ENCODE measurements around the gene POLK.
"Not testable (repeated sequence)": the region's sequence is repeated elsewhere in the genome, so short reads cannot be mapped to it uniquely, and the experiment has no call there.

POLK gene

GRCh38 chr5:75510836-75511434 is 756 bp upstream of the POLK start:
- DNase-seq, result no peak

DNA sequence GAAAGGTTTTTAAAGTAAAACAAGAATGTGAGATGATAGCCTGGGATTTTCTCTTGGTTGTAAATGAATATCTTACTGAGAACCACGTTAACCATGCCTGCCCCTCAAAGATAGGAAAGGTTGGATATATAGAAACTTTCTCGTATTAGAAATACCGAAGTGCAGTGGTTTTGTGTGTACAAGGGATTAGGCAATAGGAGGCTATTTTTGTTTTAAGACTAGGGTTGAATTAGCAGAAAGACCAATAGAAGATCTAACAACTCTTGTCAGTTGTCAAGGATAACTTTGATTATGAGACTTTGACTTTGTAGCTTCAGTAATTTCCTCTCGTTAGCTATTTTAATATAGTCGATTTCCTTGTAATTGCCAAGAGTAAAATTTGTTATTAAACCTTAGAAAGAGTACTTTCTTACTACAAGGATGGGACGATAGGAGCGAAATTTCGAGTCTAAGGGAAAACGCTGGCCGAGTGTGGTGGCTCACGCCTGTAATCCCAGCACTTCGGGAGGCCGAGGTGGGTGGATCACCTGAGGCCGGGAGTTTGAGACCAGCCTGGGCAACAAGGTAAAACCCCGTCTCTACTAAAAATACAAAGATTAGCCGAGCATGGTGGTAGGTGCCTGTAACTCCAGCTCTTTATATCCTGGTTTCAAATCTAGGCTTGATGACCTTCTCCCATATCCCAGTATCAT is 838 bp downstream of the POLK start:
- DNase-seq, result no peak

DNA sequence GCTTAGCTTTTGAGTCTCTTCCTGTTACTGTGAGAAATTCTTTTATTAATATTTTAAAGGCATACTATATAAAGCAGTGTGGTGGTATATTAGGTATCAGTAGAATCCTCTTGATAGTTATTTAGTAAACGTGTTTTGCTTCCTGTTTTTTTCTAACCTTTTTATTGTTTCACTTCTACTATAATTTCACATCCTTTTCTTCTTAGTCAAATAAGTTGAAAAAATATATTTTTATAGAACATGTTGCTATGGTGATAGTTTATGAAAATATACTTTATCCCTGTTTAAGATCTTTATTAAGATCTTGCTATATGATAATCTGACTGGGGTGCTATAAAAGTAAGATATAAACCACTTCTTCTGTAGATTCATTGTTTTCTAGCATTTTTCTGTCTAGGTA is 2.1 kb downstream of the POLK start:
- no peak for DNase-seq

GRCh38 chr5:75514323-75514722 is 2.6 kb downstream of the POLK start:
- DNase-seq, result no peak

GRCh38 chr5:75519761-75520160 is 8.1 kb downstream of the POLK start:
- DNase-seq, result no peak

GRCh38 chr5:75521195-75521594 is 9.5 kb downstream of the POLK start:
- DNase-seq, result no peak

GRCh38 chr5:75522025-75522424 is 10.3 kb downstream of the POLK start:
- no peak for DNase-seq

GRCh38 chr5:75522542-75522941 is 10.9 kb downstream of the POLK start:
- DNase-seq, result no peak

DNA sequence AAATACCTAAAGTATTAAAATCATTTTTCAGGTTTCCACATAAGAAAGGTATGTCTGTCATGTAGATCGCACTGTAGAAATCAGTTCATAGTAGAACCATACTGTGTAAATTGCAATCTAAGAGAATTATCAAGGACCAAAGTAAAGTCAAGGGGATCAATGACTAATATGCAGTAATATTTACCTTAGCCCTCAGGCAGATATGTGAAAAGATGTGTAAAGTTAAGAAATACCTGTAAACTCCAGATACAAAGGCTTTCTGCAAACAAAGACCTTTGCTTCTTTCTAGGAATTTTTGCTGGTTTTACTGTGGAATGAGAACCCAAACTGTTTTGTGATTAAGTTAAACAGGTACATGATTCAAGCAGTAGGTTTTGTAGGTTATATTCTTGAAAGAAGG is 11.6 kb downstream of the POLK start:
- DNase-seq, result no peak

GRCh38 chr5:75524071-75524470 is 12.4 kb downstream of the POLK start:
- DNase-seq, result no peak

- no peak for DNase-seq
Measured at GRCh38 chr5:75524591-75524990, 12.9 kb downstream of the POLK start.

DNA sequence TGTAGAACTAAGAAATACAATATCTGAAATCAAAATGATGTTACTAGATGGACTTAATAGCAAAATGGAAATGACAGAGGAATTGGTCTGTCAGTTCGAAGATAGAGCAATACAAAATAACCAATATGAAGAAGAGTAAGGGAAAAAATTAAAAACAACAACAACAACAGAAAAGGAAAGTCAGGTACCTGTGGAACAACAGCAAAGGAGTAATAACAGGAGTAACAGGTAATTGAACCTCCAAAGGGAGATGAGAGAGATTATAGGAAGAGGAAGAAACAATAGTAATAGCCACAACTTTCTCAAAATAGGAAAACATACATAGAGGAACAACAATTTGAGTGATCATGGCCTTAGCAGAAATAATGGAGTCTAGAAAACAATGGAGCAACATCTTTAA is 13.7 kb downstream of the POLK start:
- no peak for DNase-seq

GRCh38 chr5:75526070-75526469 is 14.4 kb downstream of the POLK start:
- DNase-seq, result no peak

GRCh38 chr5:75529185-75529584 is 17.5 kb downstream of the POLK start:
- no peak for DNase-seq

DNA sequence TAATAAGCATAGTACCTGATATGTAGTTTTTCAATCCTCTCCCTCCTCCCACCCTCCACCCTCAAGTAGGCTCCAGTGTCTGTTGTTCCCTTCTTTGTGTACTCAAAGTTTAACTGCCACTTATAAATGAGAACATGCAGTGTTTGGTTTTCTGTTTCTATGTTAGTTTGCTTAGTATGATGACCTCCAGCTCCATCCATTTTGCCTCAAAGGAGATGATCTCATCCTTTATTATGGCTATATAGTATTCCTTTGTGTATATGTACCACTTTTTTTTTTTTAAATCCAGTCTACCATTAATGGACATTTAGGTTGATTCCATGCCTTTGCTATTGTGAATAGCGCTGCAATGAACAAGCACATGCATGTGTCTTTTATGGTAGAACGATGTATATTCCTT is 20.5 kb downstream of the POLK start:
- DNase-seq, result no peak

- DNase-seq, result not testable (repeated sequence)
Measured at GRCh38 chr5:75533716-75534115, 22.0 kb downstream of the POLK start.

DNA sequence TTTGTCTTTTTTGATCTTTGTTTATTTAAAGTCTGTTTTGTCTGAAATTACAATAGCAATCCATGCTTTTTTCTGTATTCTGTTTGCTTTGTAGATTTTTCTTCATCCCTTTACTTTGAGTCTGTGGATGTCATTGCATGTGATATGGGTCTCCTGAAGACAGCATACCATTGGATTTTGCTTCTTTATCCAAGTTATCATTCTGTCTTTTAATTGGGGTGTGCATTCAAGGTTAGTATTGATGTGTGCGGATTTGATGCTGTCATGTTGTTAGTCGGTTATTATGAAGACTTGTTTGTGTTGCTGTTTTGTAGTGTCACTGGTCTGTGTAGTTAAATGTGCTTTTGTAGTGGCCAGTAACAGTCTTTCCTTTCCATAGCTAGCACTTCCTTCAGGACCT is 23.0 kb downstream of the POLK start:
- DNase-seq, result no peak

- no peak for DNase-seq
Measured at GRCh38 chr5:75536147-75536546, 24.5 kb downstream of the POLK start.

GRCh38 chr5:75536694-75537360 is 25.1 kb downstream of the POLK start:
- DNase-seq, result no peak

- no peak for DNase-seq
Measured at GRCh38 chr5:75538211-75538610, 26.5 kb downstream of the POLK start.

- DNase-seq, result no peak
Measured at GRCh38 chr5:75545131-75545530, 33.4 kb downstream of the POLK start.

- DNase-seq, result no peak
Measured at GRCh38 chr5:75546830-75547229, 35.1 kb downstream of the POLK start.

DNA sequence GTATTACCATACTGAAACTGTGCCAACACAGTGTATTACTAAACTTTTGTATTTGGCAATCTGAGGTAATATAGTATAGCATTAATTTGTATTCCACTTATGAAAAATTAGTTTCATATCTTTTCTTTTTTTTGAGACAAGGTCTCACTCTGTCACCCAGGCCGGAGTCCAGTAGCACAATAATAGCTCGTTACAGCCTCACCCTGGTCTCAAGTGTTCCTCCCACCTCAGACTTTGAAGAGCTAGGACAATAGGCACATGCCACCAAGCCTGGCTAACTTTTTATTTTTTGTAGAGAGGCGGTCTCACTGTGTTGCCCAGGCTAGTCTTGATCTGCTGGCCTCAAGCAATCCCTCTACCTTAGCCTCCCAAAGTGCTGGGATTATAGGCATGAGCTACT is 36.1 kb downstream of the POLK start:
- no peak for DNase-seq

DNA sequence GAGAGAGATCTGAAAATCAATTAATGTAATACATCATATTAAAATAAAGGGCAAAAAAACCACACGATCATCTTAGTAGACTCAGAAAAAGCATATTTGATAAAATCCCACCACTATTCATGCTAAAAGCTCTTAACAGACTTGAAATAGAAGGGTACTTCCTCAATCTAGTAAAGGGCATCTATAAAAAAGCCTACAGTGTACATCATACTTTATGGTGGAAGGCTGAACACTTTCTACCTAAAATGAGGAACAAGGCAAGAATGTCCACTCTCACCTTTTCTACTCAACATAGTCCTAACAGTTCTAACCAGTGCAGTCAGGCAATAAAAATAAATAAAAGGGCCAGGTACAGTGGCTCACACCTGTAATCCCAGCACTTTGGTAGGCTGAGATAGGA is 38.9 kb downstream of the POLK start:
- no peak for DNase-seq

DNA sequence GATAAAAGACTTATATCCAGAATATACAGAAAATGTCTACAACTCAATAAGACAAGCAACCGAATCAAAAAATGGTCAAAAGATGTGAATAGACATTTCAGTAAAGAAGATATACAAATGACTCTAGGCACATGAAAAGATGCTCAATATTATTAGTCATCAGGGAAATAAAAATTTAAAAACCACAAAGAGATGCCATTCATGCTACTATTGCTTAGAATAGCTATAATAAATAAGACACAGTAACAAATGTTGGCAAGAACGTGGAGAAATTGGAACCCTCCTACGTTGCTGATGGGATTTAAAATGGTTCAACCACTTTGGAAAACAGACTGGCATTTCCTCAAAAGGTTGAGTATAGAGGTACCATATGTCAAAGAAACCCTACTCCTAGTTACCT is 39.8 kb downstream of the POLK start:
- no peak for DNase-seq
